Measurements from ENCODE around the gene SH2D3C. TPM values are rescaled to one million over a fixed set of nuclear protein-coding genes. Genes with fewer than 3 reads are reported as not detected.

Gene SH2D3C
- total RNA-seq, 4 donors from 2014 or later: 4.7 to 8.1 (median 5.2) TPM

DNA sequence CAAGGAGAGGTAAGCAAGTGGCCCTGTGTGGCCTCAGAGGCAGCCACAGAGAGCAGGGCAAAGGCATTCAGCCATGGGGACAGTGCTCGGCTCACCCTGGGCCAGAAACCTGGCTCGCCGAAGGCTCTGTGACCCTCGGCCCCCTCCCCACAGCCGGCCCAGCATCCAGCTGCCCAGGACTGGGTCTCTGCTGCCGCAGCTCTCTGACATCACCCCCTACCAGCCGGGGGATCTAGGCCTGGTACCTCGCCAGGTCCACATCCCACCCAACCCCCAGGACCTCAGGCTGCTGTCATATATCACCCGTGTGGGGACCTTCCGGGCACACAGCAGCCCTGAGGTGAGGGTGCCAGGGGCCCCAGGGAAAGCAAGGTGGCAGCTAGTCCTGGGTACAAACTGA lies 65.6 kb downstream of the SH2D3C start:
- no peaks in the 10 kb centered on the region for H3K9me3 ChIP-seq
- DNase-seq: no peak
- no peak overlapping the region for H3K27ac ChIP-seq
- H3K36me3 ChIP-seq: no peaks in the 10 kb centered on the region
- intact Hi-C loops (cut with DNase I; ENCODE audit: low total_unique reads): loop anchor here (5.0 kb wide), 1 partner anchor 101 kb away; the partner anchor contains the start of gene STXBP1
- in situ Hi-C loops (cut with MboI; ENCODE audit: low sequenced_read_pairs in 4 of 4): no loop called here
- H3K27me3 ChIP-seq: no peaks in the 10 kb centered on the region
- TF ChIP-seq, protein P1, sequence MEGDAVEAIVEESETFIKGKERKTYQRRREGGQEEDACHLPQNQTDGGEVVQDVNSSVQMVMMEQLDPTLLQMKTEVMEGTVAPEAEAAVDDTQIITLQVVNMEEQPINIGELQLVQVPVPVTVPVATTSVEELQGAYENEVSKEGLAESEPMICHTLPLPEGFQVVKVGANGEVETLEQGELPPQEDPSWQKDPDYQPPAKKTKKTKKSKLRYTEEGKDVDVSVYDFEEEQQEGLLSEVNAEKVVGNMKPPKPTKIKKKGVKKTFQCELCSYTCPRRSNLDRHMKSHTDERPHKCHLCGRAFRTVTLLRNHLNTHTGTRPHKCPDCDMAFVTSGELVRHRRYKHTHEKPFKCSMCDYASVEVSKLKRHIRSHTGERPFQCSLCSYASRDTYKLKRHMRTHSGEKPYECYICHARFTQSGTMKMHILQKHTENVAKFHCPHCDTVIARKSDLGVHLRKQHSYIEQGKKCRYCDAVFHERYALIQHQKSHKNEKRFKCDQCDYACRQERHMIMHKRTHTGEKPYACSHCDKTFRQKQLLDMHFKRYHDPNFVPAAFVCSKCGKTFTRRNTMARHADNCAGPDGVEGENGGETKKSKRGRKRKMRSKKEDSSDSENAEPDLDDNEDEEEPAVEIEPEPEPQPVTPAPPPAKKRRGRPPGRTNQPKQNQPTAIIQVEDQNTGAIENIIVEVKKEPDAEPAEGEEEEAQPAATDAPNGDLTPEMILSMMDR (IDR thresholded peaks at IDR 0.05 in 4 of 5, conservative IDR thresholded peaks at IDR 0.05 in 1 of 5): no peak
- TF ChIP-seq POLR2A (IDR thresholded peaks at IDR 0.05): no peak
- ATAC-seq: no peak
- H3K4me3 ChIP-seq: no peak overlapping the region
- H3K4me1 ChIP-seq: peaks cover 12 to 14% of the 10 kb centered on the region in 2 donors

DNA sequence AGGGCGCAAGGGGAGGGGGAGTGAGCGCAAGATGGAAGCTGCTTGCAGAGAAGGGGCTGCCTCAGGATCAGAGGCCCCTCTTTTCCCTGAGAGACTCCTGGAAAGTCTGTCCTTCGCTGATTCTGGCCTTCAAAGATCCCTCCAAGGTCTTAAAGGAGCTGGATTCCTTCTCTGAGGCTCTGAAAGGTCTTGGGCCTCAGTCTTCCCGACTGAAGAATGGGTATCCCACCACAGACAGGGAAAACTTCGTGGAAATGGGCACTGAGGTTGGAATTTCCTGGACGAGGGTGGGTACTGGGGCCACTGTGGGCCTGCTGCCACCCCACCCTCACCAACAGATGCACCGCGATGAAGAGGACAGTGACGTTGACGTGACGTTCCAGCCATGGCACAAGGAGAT lies 66.1 kb downstream of the SH2D3C start:
- TF ChIP-seq, protein P1 (IDR thresholded peaks at IDR 0.05 in 4 of 5, conservative IDR thresholded peaks at IDR 0.05 in 1 of 5): no peak
- no peak for TF ChIP-seq POLR2A (IDR thresholded peaks at IDR 0.05)
- Histone ChIP-seq H3K4me1 (peaks cover 12 to 14% of the 10 kb centered on the region in 2 donors), H3K9me3 (no peaks in the 10 kb centered on the region), H3K36me3 (no peaks in the 10 kb centered on the region), H3K27ac (no peak overlapping the region), H3K4me3 (no peak overlapping the region), H3K27me3 (no peaks in the 10 kb centered on the region)
- ATAC-seq (no peak), DNase-seq (no peak)
- intact Hi-C loops (cut with DNase I; ENCODE audit: low total_unique reads) (loop anchor here (5.0 kb wide), 1 partner anchor 100 kb away; the partner anchor contains the start of gene STXBP1), in situ Hi-C loops (cut with MboI; ENCODE audit: low sequenced_read_pairs in 4 of 4) (no loop called here)

DNA sequence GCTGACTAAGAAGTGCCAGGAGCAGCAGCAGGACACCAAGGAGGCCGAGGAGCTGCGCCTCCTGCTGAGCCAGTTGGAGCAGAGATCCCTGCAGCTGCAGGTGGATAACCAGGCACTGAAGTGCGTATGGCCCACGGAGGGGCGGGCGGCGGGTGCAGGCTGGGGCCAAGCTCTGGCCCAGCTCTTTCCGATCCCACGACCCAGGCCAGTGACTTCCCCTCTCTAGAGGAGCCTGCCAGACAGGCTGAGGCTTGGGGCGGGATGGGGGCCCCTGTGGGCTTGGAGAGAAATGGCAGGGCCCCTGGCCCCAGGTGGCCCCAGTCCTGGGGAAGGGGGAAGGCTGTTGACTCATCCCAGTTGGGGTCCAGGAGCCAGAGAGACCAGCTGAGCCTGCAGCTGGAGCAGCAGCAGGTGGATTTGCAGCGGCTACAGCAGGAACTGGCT lies 66.6 kb downstream of the SH2D3C start:
- no peak overlapping the region for H3K27ac ChIP-seq
- no peaks in the 10 kb centered on the region for H3K27me3 ChIP-seq
- peaks cover 12 to 14% of the 10 kb centered on the region in 2 donors for H3K4me1 ChIP-seq
- in situ Hi-C loops (cut with MboI; ENCODE audit: low sequenced_read_pairs in 4 of 4) (no loop called here), intact Hi-C loops (cut with DNase I; ENCODE audit: low total_unique reads) (loop anchor here (5.0 kb wide), 1 partner anchor 100 kb away; the partner anchor contains the start of gene STXBP1)
- TF ChIP-seq, protein P1 (IDR thresholded peaks at IDR 0.05 in 4 of 5, conservative IDR thresholded peaks at IDR 0.05 in 1 of 5): no peak
- TF ChIP-seq POLR2A (IDR thresholded peaks at IDR 0.05): no peak
- DNase-seq (no peak), ATAC-seq (no peak)
- H3K36me3 ChIP-seq: no peaks in the 10 kb centered on the region
- H3K4me3 ChIP-seq: no peak overlapping the region
- no peaks in the 10 kb centered on the region for H3K9me3 ChIP-seq

DNA sequence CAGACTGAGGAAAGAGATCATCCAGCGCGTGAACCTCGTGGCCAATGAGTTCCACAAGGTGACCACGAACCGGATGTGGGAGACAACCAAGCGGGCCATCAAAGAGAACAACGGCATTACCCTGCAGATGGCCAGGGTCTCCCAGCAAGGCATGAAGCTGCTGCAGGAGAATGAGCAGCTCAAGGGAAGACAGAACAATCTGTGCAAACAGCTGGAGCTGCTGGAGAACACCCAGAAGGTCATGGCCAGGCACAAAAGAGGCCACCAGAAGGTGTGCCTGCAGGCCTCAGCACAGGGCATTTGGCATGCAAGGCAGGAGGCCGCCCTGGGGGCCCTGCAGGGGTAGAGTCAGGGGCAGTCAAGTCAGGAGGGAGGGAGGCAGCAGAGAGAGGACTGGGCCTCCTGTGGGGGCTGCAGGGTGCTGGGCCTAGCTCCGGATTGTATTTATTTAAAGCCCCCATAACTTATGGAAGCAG lies 67.2 kb downstream of the SH2D3C start:
- Histone ChIP-seq H3K4me3 (no peak overlapping the region), H3K9me3 (no peaks in the 10 kb centered on the region), H3K4me1 (peaks cover 11% of the 10 kb centered on the region in 2 donors), H3K27me3 (no peaks in the 10 kb centered on the region), H3K27ac (no peak overlapping the region), H3K36me3 (no peaks in the 10 kb centered on the region)
- in situ Hi-C loops (cut with MboI; ENCODE audit: low sequenced_read_pairs in 4 of 4): no loop called here
- ATAC-seq: no peak
- TF ChIP-seq POLR2A (IDR thresholded peaks at IDR 0.05): no peak
- TF ChIP-seq, protein P1 (IDR thresholded peaks at IDR 0.05 in 4 of 5, conservative IDR thresholded peaks at IDR 0.05 in 1 of 5): no peak
- no peak for DNase-seq
- intact Hi-C loops (cut with DNase I; ENCODE audit: low total_unique reads): loop anchor here (5.0 kb wide), 1 partner anchor 99 kb away; the partner anchor contains the start of gene STXBP1

Data from gastrocnemius medialis (tissue), 4 donors.